GM23338 (cell line): Measurements from ENCODE around the gene MED7.

Source experiments
- EZH2phosphoT487 ChIP-seq: fragments of 200-600 bp; sonication (generic); IDR thresholded peaks from one replicate; pipeline ENCODE4 v1.8.1; 2018; ENCODE audit warnings: antibody characterized with exemption; ENCODE audit not compliant: unreplicated experiment
- STAT1 ChIP-seq: IDR thresholded peaks from one replicate; pipeline ENCODE4 v1.6.1; 2016; ENCODE audit warnings: antibody characterized with exemption; ENCODE audit not compliant: unreplicated experiment
- TF ChIP-seq, protein P1 (sequence below), 2 experiments: fragments of 200-600 bp in 1 of 2; sonication (generic) in 1 of 2; conservative IDR thresholded peaks; 2 replicates each; pipeline versions ENCODE4 v1.5.1 to v1.6.1; 2016 to 2017; ENCODE audit warnings: antibody characterized with exemption in 2 of 2, low read depth in 2 of 2, mild to moderate bottlenecking in 2 of 2, moderate library complexity in 1 of 2

GRCh38 chr5:157177953-157178352 lies 35.3 kb upstream of the MED7 start:
- TF ChIP-seq, protein P1, sequence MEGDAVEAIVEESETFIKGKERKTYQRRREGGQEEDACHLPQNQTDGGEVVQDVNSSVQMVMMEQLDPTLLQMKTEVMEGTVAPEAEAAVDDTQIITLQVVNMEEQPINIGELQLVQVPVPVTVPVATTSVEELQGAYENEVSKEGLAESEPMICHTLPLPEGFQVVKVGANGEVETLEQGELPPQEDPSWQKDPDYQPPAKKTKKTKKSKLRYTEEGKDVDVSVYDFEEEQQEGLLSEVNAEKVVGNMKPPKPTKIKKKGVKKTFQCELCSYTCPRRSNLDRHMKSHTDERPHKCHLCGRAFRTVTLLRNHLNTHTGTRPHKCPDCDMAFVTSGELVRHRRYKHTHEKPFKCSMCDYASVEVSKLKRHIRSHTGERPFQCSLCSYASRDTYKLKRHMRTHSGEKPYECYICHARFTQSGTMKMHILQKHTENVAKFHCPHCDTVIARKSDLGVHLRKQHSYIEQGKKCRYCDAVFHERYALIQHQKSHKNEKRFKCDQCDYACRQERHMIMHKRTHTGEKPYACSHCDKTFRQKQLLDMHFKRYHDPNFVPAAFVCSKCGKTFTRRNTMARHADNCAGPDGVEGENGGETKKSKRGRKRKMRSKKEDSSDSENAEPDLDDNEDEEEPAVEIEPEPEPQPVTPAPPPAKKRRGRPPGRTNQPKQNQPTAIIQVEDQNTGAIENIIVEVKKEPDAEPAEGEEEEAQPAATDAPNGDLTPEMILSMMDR (conservative IDR thresholded peaks at IDR 0.05; ENCODE audit: low read depth in 2 of 2) = no peak
- no peak for TF ChIP-seq STAT1
- no peak for TF ChIP-seq EZH2phosphoT487
